Measurements from ENCODE around the gene HIVEP2.

GRCh38 chr6:142932889-142933288 is 12.1 kb downstream of the HIVEP2 start:
- TF ChIP-seq CTCF (conservative IDR thresholded peaks at IDR 0.05; ENCODE audit: low read depth, low read length) (no peak), EZH2 (IDR thresholded peaks at IDR 0.05; ENCODE audit: borderline replicate concordance, low read depth, low read length, poor library complexity, severe bottlenecking) (no peak)

Measured in A673 (cell line).